GM18870 (cell line): ENCODE data around the gene SPATA31A5.
"Not testable (repeated sequence)": the region's sequence is repeated elsewhere in the genome, so short reads cannot be mapped to it uniquely, and the experiment has no call there.

Source experiments
- ATAC-seq: cut with Tn5 transposase; IDR thresholded peaks from one replicate; pipeline ENCODE4 v1.9.1; 2021; ENCODE audit warnings: moderate library complexity; ENCODE audit not compliant: unreplicated experiment

Gene SPATA31A5

DNA sequence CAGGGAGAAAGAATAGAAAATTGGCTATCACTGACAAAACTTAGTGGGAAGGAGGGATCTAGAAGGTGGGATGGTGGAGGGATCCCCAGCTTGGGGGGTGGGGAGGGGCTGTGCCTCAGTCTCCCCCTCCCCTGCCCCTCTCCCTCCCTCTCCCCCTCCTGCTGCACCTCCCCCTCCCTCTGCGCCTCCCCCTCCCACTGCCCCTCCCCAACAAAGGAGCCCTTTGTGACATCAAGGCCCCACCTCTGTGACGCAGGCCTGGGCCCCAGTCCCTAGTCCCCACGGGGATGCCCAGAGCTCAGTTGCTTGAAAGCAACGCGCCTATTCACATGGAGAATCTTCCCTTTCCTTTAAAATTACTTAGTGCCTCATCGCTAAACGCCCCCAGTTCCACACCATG, at the start of gene SPATA31A5:
TSS of gene SPATA31A5 (plus strand) at position 301 of the 400 bp plus-strand sequence. CDS start at position 330, 29 bp downstream.
- ATAC-seq, result not testable (repeated sequence)

- ATAC-seq, result not testable (repeated sequence)
Observed at GRCh38 chr9:60962990-60963350, 48.8 kb downstream of the SPATA31A5 start.

DNA sequence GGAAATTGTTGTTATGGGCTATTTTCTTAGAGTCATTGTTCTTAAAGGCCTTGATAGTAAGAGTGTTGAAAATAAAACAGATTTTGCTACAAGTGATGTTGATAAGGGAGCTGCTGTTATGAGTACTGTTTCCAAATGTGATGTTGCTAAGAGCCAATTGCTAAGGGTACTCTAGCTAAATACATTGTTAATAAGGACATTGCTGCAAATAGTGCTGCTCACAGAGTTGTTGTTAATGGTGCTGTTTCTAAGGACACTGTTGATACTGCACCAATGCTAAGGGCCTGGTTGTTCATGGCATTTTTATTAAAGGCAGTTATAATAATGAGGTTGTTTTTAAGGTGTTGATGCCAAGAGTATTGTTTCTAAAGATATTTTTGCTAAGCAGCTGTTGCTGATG, 52.2 kb downstream of the SPATA31A5 start:
- ATAC-seq, result not testable (repeated sequence)
